Thymus (tissue), 11 donors: ENCODE results near the gene CDC42EP1. TPM values are rescaled to one million over a fixed set of nuclear protein-coding genes. Genes with fewer than 3 reads are reported as not detected.
A peak's percentile ranks its signal among the peaks of the same experiment; 100 is the strongest.
"Not testable (repeated sequence)": the region's sequence is repeated elsewhere in the genome, so short reads cannot be mapped to it uniquely, and the experiment has no call there.

Experiments
- DNase-seq, 9 donors: peaks; one replicate each; pipeline ENCODE4 v3.0.0-alpha.2; 2013; ENCODE audit warnings: low spot score in 9 of 9, low read depth in 6 of 9, missing footprints in 1 of 9
- H3K27ac ChIP-seq, 2 donors: one replicate each; pipeline ENCODE4 v1.5.1; 2013; ENCODE audit warnings: control low read depth in 1 of 2, low read depth in 1 of 2, low read length in 1 of 2, mild to moderate bottlenecking in 1 of 2, moderate library complexity in 1 of 2
- H3K27me3 ChIP-seq, 2 donors: one replicate each; pipeline ENCODE4 v1.5.1; 2013; ENCODE audit warnings: low read length in 1 of 2; ENCODE audit not compliant: control insufficient read depth in 2 of 2, insufficient read depth in 1 of 2
- H3K36me3 ChIP-seq, 2 donors: one replicate each; pipeline ENCODE4 v1.5.1; 2013; ENCODE audit warnings: low read length in 1 of 2, mild to moderate bottlenecking in 1 of 2, moderate library complexity in 1 of 2; ENCODE audit not compliant: control insufficient read depth in 2 of 2, insufficient read depth in 2 of 2
- H3K4me1 ChIP-seq, 2 donors: one replicate each; pipeline ENCODE4 v1.5.1; 2013; ENCODE audit warnings: low read length in 2 of 2; ENCODE audit not compliant: control insufficient read depth in 2 of 2, insufficient read depth in 2 of 2
- H3K4me3 ChIP-seq, 2 donors: one replicate each; pipeline ENCODE4 v1.5.1; 2013; ENCODE audit warnings: low read length in 2 of 2, control low read depth in 1 of 2, mild to moderate bottlenecking in 1 of 2
- H3K9me3 ChIP-seq, 2 donors: one replicate each; pipeline ENCODE4 v1.5.1; 2013; ENCODE audit warnings: low read length in 1 of 2, mild to moderate bottlenecking in 1 of 2; ENCODE audit not compliant: control insufficient read depth in 2 of 2, insufficient read depth in 1 of 2
- WGBS: extraction: QIAGEN DNeasy Blood & Tissue Kit; methylation state at CpG from one replicate; pipeline ENCODE4 v1.1.7; 2013; 5-methylcytosine and 5-hydroxymethylcytosine counted together
- polyA plus RNA-seq: library from polyadenylated mRNA; stranded (reverse); fragments of 200-250 nt; gene quantifications from one replicate; pipeline ENCODE4 v1.2.3, GENCODE V29; 2013
- total RNA-seq: library from RNA; stranded (reverse); fragments of 120-200 nt; gene quantifications from one replicate; pipeline ENCODE4 v1.2.4, GENCODE V29; 2013
- donor health status: healthy.

The CDC42EP1 gene
- total and polyA plus RNA-seq, 2 donors = 1.7 to 5.8 TPM

DNA sequence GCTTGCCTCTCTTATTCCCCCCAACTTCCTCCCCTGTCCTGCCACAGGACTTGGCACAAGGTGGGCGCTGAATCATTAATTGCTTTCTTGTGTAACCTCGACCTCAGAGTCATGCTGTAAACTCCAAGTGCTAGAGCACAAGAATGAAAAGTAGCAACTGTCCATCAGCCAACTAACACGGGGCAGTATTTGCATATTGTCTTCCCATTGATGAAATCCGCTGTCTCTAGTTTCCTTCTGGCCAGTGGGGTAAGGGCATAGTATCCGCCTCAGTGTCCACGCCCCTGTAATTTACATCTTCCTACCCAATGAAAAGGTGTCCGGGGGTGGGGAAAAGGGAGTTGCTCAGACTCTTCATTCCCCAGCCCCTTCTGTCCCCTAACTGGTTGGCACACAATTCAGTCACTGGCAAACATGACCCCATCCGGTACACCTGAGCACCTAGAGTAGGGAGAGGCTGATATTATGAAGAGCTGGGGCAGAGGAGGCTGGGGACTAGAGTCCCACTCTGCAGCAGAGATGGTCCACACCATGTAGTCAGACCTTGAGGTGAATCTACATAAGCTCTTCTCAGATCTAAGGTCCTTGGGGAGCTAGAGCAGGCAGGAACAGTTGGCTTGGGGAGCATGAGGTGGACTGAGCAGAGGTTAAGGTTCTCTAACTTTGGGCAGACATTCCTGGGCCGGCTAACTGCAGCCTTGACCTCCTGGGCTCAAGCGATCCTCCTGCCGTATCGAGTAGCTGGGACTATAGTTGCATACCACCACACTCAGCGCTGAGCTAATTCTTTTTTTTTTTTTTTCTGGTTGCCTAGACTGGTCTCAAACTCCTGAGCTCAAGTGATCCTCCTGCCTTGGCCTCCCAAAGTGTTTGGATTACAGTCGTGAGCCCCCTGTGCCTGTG is 41.5 kb downstream of the CDC42EP1 start:
- H3K36me3 ChIP-seq = no peaks in the 10 kb centered on the region
- 78% methylated on average over 14 of the region's 14 CpGs for WGBS
- peaks cover 0 to 41% of the 10 kb centered on the region in 2 donors for H3K27me3 ChIP-seq
- H3K4me1 ChIP-seq = peaks cover 5 to 13% of the 10 kb centered on the region in 2 donors
- H3K4me3 ChIP-seq = no peak overlapping the region
- H3K27ac ChIP-seq = no peak overlapping the region
- no peak for DNase-seq
- H3K9me3 ChIP-seq = no peaks in the 10 kb centered on the region

DNA sequence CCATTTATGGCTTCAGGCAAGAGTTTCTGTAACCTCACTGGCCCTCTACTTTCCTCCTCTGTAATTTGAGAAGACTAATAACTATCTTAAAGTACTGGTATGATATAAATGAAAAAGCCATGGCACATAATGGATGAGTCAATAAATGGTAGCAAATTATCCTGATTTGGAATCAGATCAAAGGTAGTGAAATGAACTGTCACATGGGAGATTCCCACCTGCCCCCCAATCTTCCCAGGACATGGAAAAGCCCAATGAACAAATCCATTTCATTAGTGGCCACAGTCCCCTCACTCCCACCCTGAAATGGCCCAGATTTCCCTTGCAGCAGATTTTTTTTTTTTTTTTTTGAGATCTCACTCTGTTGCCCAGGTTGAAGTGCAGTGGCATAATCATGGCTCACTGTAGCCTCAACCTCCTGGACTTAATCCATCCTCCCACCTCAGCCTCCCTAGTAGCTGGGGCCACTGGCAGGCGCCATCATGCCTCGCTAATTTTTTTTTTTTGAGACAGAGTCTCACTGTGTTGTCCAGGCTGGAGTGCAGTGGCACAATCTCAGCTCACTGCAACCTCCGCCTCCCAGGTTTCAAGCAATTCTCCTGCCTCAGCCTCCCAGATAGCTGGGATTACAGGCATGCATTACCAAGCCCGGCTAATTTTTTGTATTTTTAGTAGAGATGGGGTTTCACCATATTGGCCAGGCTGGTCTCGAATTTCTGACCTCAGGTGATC is 42.4 kb downstream of the CDC42EP1 start:
- H3K27me3 ChIP-seq = peaks cover 0 to 44% of the 10 kb centered on the region in 2 donors
- peaks cover 5 to 22% of the 10 kb centered on the region in 2 donors for H3K4me1 ChIP-seq
- not testable (repeated sequence) for DNase-seq, H3K36me3 ChIP-seq, H3K9me3 ChIP-seq, H3K4me3 ChIP-seq, H3K27ac ChIP-seq
- WGBS = 83% methylated on average over 5 of the region's 5 CpGs

DNA sequence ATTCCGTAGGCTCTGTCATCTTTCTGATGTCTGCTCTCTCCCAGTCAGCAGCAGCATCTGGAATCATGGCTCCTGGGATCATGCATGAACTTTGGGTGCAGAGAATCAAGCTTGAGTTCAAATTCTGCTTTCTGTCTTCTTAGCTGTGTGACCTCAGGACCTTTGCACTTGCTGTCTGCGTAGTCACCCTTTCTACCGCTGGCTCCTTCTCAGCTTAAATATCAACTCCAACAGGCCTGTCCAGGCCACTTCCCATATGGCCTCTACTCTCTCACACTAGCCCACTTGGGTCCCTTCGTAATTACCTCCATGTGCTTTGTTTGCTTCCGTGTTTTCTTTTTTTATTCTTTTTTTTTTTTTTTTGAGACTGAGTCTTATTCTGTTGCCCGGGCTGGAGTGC is 43.8 kb downstream of the CDC42EP1 start:
- Histone ChIP-seq H3K4me3 (no peak overlapping the region), H3K9me3 (no peaks in the 10 kb centered on the region), H3K27me3 (peaks cover 0 to 42% of the 10 kb centered on the region in 2 donors), H3K27ac (no peak overlapping the region), H3K4me1 (peaks cover 8 to 28% of the 10 kb centered on the region in 2 donors), H3K36me3 (no peaks in the 10 kb centered on the region)
- DNase-seq = no peak
- WGBS = 98% methylated on average over 6 of the region's 6 CpGs

DNA sequence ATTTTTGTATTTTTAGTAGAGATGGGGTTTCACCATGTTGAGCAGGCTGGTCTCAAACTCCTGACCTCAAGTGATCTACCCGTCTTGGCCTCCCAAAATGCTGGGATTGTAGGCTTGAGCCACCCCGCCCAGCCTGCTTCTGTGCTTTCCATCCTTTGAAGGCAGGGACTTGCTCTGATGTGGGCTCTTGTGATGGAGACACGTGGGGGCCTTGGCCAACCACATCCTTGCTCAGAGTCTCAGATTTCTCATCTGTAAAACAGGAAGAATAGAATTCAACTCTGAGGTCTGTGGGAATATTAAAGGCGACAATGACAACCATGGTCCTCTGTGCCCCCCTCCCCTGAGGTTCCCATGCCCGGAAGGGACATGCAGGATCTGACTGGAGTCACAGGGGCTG is 44.6 kb downstream of the CDC42EP1 start:
- WGBS = 4% methylated on average over 5 of the region's 5 CpGs
- Histone ChIP-seq H3K4me1 (peaks cover 16 to 35% of the 10 kb centered on the region in 2 donors), H3K9me3 (no peaks in the 10 kb centered on the region), H3K27ac (no peak overlapping the region), H3K36me3 (no peaks in the 10 kb centered on the region), H3K4me3 (no peak overlapping the region), H3K27me3 (peaks cover 0 to 39% of the 10 kb centered on the region in 2 donors)
- peak in 4 of 9 donors; percentile 52 to 84 (median 58) for DNase-seq

DNA sequence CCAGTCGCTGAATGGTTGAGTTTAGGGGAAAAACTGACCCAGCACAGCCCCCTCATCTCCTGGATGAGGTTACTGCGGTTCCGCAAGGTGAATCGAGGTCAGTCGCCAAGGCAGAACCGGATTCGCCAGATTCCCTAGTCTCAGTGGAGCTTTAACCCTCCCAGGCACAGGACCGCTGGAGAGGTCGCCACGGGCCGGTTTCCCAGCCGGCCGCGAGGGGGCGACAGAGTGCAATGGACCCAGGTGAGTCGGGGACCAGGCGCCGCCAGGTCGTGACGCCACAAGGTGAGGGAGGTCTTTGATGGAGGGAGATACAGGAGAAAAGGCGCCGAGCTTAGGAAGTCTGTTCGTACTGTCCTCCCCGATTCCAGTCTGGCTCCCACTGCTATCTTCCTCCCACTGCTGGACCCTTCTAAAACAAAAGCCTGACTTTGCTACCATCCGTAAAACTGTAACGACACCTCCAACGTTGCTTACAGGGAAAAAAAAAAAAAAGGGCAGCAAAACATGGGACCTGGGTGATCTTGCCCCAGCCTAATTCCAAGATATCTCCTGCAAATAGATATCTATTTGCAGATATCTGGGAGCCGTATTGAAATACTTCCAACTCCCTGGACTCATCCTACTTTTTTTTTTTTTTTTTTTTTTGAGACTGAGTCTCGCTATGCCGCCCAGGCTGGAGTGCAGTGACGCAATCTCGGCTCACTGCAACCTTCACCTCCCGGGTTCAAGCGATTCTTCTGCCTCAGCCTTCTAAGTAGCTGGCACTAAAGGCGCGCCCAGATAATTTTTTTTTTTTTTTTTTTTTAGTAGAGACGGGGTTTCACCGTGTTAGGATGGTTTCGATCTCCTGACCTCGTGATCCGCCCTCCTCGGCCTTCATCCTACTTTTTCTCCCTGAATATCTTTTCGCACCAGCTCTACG is 47.0 kb downstream of the CDC42EP1 start:
- peak in 8 of 9 donors; percentile 64 to 88 (median 76) for DNase-seq
- peak overlapping the region; percentile 1 to 35 for H3K4me3 ChIP-seq
- H3K9me3 ChIP-seq = no peaks in the 10 kb centered on the region
- H3K4me1 ChIP-seq = peaks cover 19 to 52% of the 10 kb centered on the region in 2 donors
- WGBS = 5% methylated on average over 44 of the region's 44 CpGs
- H3K27ac ChIP-seq = peak overlapping the region; percentile 3 to 100
- H3K27me3 ChIP-seq = peaks cover 0 to 22% of the 10 kb centered on the region in 2 donors
- H3K36me3 ChIP-seq = no peaks in the 10 kb centered on the region

DNA sequence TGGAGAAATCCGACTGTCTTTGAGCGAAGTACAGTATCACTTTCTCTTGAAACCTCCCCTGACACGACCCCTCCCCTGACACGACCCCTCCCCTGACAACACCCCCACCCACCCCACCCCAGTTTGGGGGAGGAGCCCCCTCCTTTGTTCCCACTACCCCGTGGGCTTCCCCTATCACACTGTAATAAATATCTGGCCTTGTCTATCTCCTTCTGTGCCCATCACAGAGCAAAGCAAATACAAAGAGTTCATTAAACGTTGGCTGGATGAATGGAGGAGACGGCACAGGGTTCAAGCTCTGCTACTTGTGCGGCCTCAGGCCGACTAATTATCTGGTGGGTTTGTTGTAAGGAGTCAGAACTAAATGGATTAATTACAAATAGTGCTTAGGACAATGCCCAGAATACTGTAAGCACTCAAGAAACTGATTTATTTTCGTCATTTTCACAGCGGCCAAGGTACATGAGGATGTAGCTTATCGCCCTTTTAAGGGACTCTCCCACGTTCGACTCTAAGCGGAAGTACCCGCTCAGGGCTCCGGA is 47.7 kb downstream of the CDC42EP1 start:
- no peaks in the 10 kb centered on the region for H3K9me3 ChIP-seq
- no peak for DNase-seq
- peak overlapping the region; percentile 62 to 95 for H3K4me3 ChIP-seq
- H3K36me3 ChIP-seq = peaks cover 0 to 2% of the 10 kb centered on the region in 2 donors
- 3% methylated on average over 17 of the region's 17 CpGs for WGBS
- peak overlapping the region; percentile 88 to 100 for H3K27ac ChIP-seq
- H3K27me3 ChIP-seq = peaks cover 0 to 16% of the 10 kb centered on the region in 2 donors
- peaks cover 19 to 55% of the 10 kb centered on the region in 2 donors for H3K4me1 ChIP-seq

DNA sequence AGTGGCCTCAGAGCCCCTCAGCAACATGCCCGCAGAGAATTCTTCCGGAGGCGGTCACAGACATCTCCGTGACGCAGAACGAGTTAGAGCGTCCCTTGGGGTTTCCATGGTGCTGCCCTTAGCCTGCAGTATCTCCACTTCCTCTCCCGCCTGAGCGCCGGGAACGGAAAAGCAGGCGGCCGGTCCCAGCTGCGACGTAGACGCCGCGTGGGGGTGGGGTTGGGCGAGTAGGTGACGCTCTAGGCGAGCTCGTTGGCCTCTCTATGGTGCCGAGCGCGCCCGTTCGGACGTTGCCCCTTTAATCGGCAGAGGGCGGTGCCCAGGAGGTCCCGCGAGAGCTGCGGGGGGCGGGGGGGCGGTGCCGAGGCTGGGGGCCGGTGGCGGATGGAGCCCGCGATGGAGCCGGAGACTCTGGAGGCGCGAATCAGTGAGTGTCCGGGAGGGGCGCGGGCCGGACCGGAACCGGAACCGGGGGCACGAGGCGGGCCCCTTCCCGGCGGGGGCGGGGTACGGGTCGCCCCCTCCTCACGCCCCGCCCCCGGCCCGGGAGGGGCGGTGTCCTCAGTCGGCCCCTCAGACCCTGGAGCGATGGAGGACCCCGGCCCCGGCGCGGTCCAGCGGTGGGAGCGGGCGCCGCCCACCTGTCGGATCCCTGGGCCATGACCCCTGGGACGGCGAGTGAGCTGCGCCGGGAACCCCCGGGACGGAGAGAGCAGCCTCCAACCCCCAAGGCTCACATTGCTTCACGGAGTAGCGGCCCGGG is 48.4 kb downstream of the CDC42EP1 start, which contains the start of gene GGA1:
GGA1 (plus strand) TSS at position 358 of the 763 bp plus-strand sequence; CDS start at position 385, 27 bp downstream.
- peaks cover 19 to 58% of the 10 kb centered on the region in 2 donors for H3K4me1 ChIP-seq
- H3K36me3 ChIP-seq = peaks cover under 1 to 3% of the 10 kb centered on the region in 2 donors
- peaks cover 0 to 15% of the 10 kb centered on the region in 2 donors for H3K27me3 ChIP-seq
- WGBS = under 1% methylated on average over 81 of the region's 82 CpGs
- peak within 1 kb of the TSS; percentile 62 to 95 for H3K4me3 ChIP-seq
- H3K27ac ChIP-seq = peak within 1 kb of the TSS; percentile 88 to 100
- peak; percentile 88 to 98 (median 95) for DNase-seq
- peaks cover 0 to 1% of the 10 kb centered on the region in 2 donors for H3K9me3 ChIP-seq
